Gastrocnemius medialis (tissue), 4 donors: Measurements from ENCODE around the gene FAM151B.

Source experiments
- CTCF ChIP-seq, 5 experiments: fragments of 450-650 bp in 3 of 5; fragments of 200-600 bp in 2 of 5; sonication (generic) in 2 of 5; IDR thresholded peaks in 4 of 5; conservative IDR thresholded peaks in 1 of 5; 1 replicate in 4 of 5; 2 replicates in 1 of 5; pipeline ENCODE4 v1.5.1; 2016 to 2019; ENCODE audit warnings: antibody characterized with exemption in 5 of 5, mild to moderate bottlenecking in 3 of 5, moderate library complexity in 3 of 5
- POLR2A ChIP-seq, 2 donors: fragments of 450-650 bp; IDR thresholded peaks; one replicate each; pipeline ENCODE4 v1.6.1; 2017; ENCODE audit warnings: antibody characterized with exemption in 2 of 2, mild to moderate bottlenecking in 2 of 2, moderate library complexity in 2 of 2

- TF ChIP-seq CTCF (IDR thresholded peaks at IDR 0.05 in 4 of 5, conservative IDR thresholded peaks at IDR 0.05 in 1 of 5) (no peak), POLR2A (IDR thresholded peaks at IDR 0.05) (no peak)
Measured at GRCh38 chr5:80559244-80559643, 71.3 kb downstream of the FAM151B start.
